ENCODE results near the gene SLIT3. TPM values are rescaled to one million over a fixed set of nuclear protein-coding genes. Genes with fewer than 3 reads are reported as not detected.

SLIT3 gene
- total RNA-seq, 1 experiment from 2014 or later: 0.10 TPM

- TF ChIP-seq YY1 (IDR thresholded peaks at IDR 0.05; ENCODE audit: extremely low read depth, insufficient replicate concordance, low read depth, low read length) (no peak), ZFX (IDR thresholded peaks at IDR 0.05) (no peak), EGR1 (IDR thresholded peaks at IDR 0.05; ENCODE audit: low read depth) (no peak), REST (IDR thresholded peaks at IDR 0.05; ENCODE audit: low read depth) (no peak), SIN3A (IDR thresholded peaks at IDR 0.05; ENCODE audit: low read depth) (no peak)
- no peak overlapping the region for H2AFZ ChIP-seq (ENCODE audit: low read depth, low read length, poor library complexity, severe bottlenecking)
- ChIA-PET POLR2A (no interaction called here), RAD21 (ENCODE audit: low non-redundant PET in 1 of 2, low total read pairs in 2 of 2, uncharacterized antibody in 2 of 2, unreplicated experiment in 2 of 2) (no interaction called here), CTCF (no interaction called here)
- ATAC-seq: no peak
- DNase-seq (ENCODE audit: low read depth, low spot score): no peak
- no peak overlapping the region for H3K27ac ChIP-seq (ENCODE audit: low read depth, low read length)
- H3K79me2 ChIP-seq (ENCODE audit: insufficient read depth, low read length): no peaks in the 10 kb centered on the region
- intact Hi-C loops (cut with micrococcal nuclease): no loop called here
- BruUV-seq (replicated peaks): no TSS peak
- H4K20me1 ChIP-seq (ENCODE audit: insufficient read depth): no peaks in the 10 kb centered on the region
- no peaks in the 10 kb centered on the region for H3K9me3 ChIP-seq (ENCODE audit: control insufficient read depth in 1 of 2, insufficient read depth in 1 of 2, low read depth in 1 of 2, low read length in 2 of 2)
- H3K9ac ChIP-seq (ENCODE audit: low read length): no peak overlapping the region
- no peaks in the 10 kb centered on the region for H3K9me2 ChIP-seq (ENCODE audit: insufficient read depth)
- no peaks in the 10 kb centered on the region for H3K36me3 ChIP-seq (ENCODE audit: control insufficient read depth in 1 of 2, insufficient read depth in 2 of 2, low read length in 2 of 2)
- H3K4me3 ChIP-seq (replicated peaks in 1 of 2; ENCODE audit: low read depth in 1 of 2, low read length in 2 of 2): no peak overlapping the region
- H3K4me1 ChIP-seq (ENCODE audit: control insufficient read depth in 1 of 2, insufficient read depth in 2 of 2, low read length in 2 of 2): peaks cover 0 to 12% of the 10 kb centered on the region in 2 experiments; a peak in 2 of 4 replicates
- H3K27me3 ChIP-seq (ENCODE audit: insufficient read depth, low read length): peaks cover 87% of the 10 kb centered on the region
- no peak overlapping the region for H3K4me2 ChIP-seq (ENCODE audit: low read length)
Measured at GRCh38 chr5:168781941-168782571, 518.9 kb downstream of the SLIT3 start.

- no peaks in the 10 kb centered on the region for H3K36me3 ChIP-seq (ENCODE audit: control insufficient read depth in 1 of 2, insufficient read depth in 2 of 2, low read length in 2 of 2)
- RAD21 ChIA-PET (ENCODE audit: low non-redundant PET in 1 of 2, low total read pairs in 2 of 2, uncharacterized antibody in 2 of 2, unreplicated experiment in 2 of 2): no interaction called here
- H3K27me3 ChIP-seq (ENCODE audit: insufficient read depth, low read length): peaks cover 87% of the 10 kb centered on the region
- H3K4me2 ChIP-seq (ENCODE audit: low read length): no peak overlapping the region
- H3K27ac ChIP-seq (ENCODE audit: low read depth, low read length): no peak overlapping the region
- TF ChIP-seq FOSL1 (IDR thresholded peaks at IDR 0.05; ENCODE audit: low read depth): no peak
- TF ChIP-seq POLR2A (IDR thresholded peaks at IDR 0.05; ENCODE audit: borderline replicate concordance, extremely low read depth, insufficient read depth, insufficient read length): no peak
- TF ChIP-seq SP1 (IDR thresholded peaks at IDR 0.05; ENCODE audit: low read depth): no peak
- no peak for TF ChIP-seq YY1 (IDR thresholded peaks at IDR 0.05; ENCODE audit: extremely low read depth, insufficient replicate concordance, low read depth, low read length)
- TF ChIP-seq CBX3 (IDR thresholded peaks at IDR 0.05; ENCODE audit: low read depth): no peak
- TF ChIP-seq EGR1 (IDR thresholded peaks at IDR 0.05; ENCODE audit: low read depth): no peak
- TF ChIP-seq, protein P1, sequence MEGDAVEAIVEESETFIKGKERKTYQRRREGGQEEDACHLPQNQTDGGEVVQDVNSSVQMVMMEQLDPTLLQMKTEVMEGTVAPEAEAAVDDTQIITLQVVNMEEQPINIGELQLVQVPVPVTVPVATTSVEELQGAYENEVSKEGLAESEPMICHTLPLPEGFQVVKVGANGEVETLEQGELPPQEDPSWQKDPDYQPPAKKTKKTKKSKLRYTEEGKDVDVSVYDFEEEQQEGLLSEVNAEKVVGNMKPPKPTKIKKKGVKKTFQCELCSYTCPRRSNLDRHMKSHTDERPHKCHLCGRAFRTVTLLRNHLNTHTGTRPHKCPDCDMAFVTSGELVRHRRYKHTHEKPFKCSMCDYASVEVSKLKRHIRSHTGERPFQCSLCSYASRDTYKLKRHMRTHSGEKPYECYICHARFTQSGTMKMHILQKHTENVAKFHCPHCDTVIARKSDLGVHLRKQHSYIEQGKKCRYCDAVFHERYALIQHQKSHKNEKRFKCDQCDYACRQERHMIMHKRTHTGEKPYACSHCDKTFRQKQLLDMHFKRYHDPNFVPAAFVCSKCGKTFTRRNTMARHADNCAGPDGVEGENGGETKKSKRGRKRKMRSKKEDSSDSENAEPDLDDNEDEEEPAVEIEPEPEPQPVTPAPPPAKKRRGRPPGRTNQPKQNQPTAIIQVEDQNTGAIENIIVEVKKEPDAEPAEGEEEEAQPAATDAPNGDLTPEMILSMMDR (IDR thresholded peaks at IDR 0.05 in 2 of 3, conservative IDR thresholded peaks at IDR 0.05 in 1 of 3; ENCODE audit: borderline replicate concordance in 1 of 3, insufficient read depth in 1 of 3, low read depth in 2 of 3, low read length in 2 of 3): no peak
- H3K79me2 ChIP-seq (ENCODE audit: insufficient read depth, low read length): no peaks in the 10 kb centered on the region
- H3K9ac ChIP-seq (ENCODE audit: low read length): no peak overlapping the region
- CTCF ChIA-PET: no interaction called here
- ATAC-seq: no peak
- H3K4me3 ChIP-seq (replicated peaks in 1 of 2; ENCODE audit: low read depth in 1 of 2, low read length in 2 of 2): no peak overlapping the region
- BruUV-seq (replicated peaks): no TSS peak
- intact Hi-C loops (cut with micrococcal nuclease): no loop called here
- POLR2A ChIA-PET: no interaction called here
- H3K9me2 ChIP-seq (ENCODE audit: insufficient read depth): no peaks in the 10 kb centered on the region
- no peak for DNase-seq (ENCODE audit: low read depth, low spot score)
- no peaks in the 10 kb centered on the region for H4K20me1 ChIP-seq (ENCODE audit: insufficient read depth)
- H2AFZ ChIP-seq (ENCODE audit: low read depth, low read length, poor library complexity, severe bottlenecking): no peak overlapping the region
- peaks cover 0 to 3% of the 10 kb centered on the region in 2 experiments; a peak in 1 of 4 replicates for H3K4me1 ChIP-seq (ENCODE audit: control insufficient read depth in 1 of 2, insufficient read depth in 2 of 2, low read length in 2 of 2)
- H3K9me3 ChIP-seq (ENCODE audit: control insufficient read depth in 1 of 2, insufficient read depth in 1 of 2, low read depth in 1 of 2, low read length in 2 of 2): no peaks in the 10 kb centered on the region
Measured at GRCh38 chr5:168780888-168781287, 520.1 kb downstream of the SLIT3 start.

Measured in HCT116 (cell line).